Body of pancreas (tissue), 4 donors: ENCODE data around the gene WT1. TPM values are rescaled to one million over a fixed set of nuclear protein-coding genes. Genes with fewer than 3 reads are reported as not detected.

ENCODE experiments used
- ATAC-seq: fragments of 150-250 bp; one replicate; pipeline ENCODE4 v1.9.1; 2016
- DNase-seq, 4 donors: peaks; one replicate each; pipeline ENCODE4 v3.0.0-alpha.2; 2019
- H3K27ac ChIP-seq, 4 donors: fragments of 200-600 bp; sonication (generic); 1 replicate in 3 of 4; 2 replicates in 1 of 4; pipeline versions ENCODE4 v1.5.1 to v1.6.1; 2016 to 2019; ENCODE audit warnings: mild to moderate bottlenecking in 1 of 4, mixed read lengths in 1 of 4, moderate library complexity in 1 of 4
- H3K27me3 ChIP-seq, 2 donors: fragments of 200-600 bp; sonication (generic); one replicate each; pipeline ENCODE4 v1.6.0; 2016; ENCODE audit warnings: mild to moderate bottlenecking in 1 of 2
- H3K36me3 ChIP-seq, 2 donors: fragments of 200-600 bp; sonication (generic); replicated peaks in 1 of 2; 2 replicates each; pipeline ENCODE4 v1.5.1; 2016; ENCODE audit warnings: low read depth in 2 of 2; ENCODE audit not compliant: insufficient read depth in 1 of 2
- H3K4me1 ChIP-seq: fragments of 200-600 bp; sonication (generic); one replicate; pipeline ENCODE4 v1.6.0; 2016
- H3K4me3 ChIP-seq, 2 donors: fragments of 200-600 bp; sonication (generic); 1 replicate in 1 of 2; 2 replicates in 1 of 2; pipeline ENCODE4 v1.5.1; 2016 to 2019
- H3K9me3 ChIP-seq, 3 donors: fragments of 200-600 bp; sonication (generic); 1 replicate in 2 of 3; 2 replicates in 1 of 3; pipeline ENCODE4 v1.5.1; 2016
- CTCF ChIP-seq, 7 experiments: fragments of 450-650 bp in 4 of 7; fragments of 200-600 bp in 3 of 7; sonication (generic) in 3 of 7; IDR thresholded peaks; one replicate each; pipeline ENCODE4 v1.5.1; 2016 to 2019; ENCODE audit warnings: antibody characterized with exemption in 7 of 7
- POLR2A ChIP-seq, 3 donors: fragments of 450-650 bp; IDR thresholded peaks; one replicate each; pipeline ENCODE4 v1.6.1; 2016; ENCODE audit warnings: antibody characterized with exemption in 3 of 3, mild to moderate bottlenecking in 2 of 3
- WGBS, 2 donors: methylation state at CpG; one replicate each; pipeline ENCODE4 v1.1.5; 2017; 5-methylcytosine and 5-hydroxymethylcytosine counted together
- intact Hi-C: fragments of 100-400 bp; cut with DNase I; formaldehyde crosslinking; loops from one replicate; pipeline ENCODE4 v1.15.1; 2023
- total RNA-seq, 2 donors: library from RNA; depleted of rRNA; stranded (reverse); fragments of >200 nt; gene quantifications; one replicate each; pipeline ENCODE4 v1.1.0, GENCODE V29; 2016

Gene WT1
- total RNA-seq, 2 donors from 2014 or later, result 0.99 to 1.0 TPM

GRCh38 chr11:32392840-32393239 is 42.5 kb downstream of the WT1 start:
- no peak for ATAC-seq
- intact Hi-C loops, result no loop called here

GRCh38 chr11:32391956-32392553 is 43.3 kb downstream of the WT1 start:
- no peaks in the 10 kb centered on the region for H3K36me3 ChIP-seq
- ATAC-seq (no peak), DNase-seq (peak in 1 of 4 donors; percentile 10)
- H3K27me3 ChIP-seq, result no peaks in the 10 kb centered on the region
- intact Hi-C loops, result no loop called here
- 70 to 84% methylated on average over 8 of the region's 8 CpGs for WGBS, 2 donors
- H3K27ac ChIP-seq, result no peak overlapping the region
- TF ChIP-seq POLR2A (IDR thresholded peaks at IDR 0.05) (no peak), CTCF (IDR thresholded peaks at IDR 0.05) (no peak)
- no peaks in the 10 kb centered on the region for H3K9me3 ChIP-seq
- no peaks in the 10 kb centered on the region for H3K4me1 ChIP-seq
- H3K4me3 ChIP-seq, result no peak overlapping the region

More at GRCh38 chr11:32392840-32393239, 42.5 kb downstream of the WT1 start:
- Histone ChIP-seq H3K4me3 (no peak overlapping the region), H3K36me3 (no peaks in the 10 kb centered on the region), H3K27ac (no peak overlapping the region), H3K4me1 (no peaks in the 10 kb centered on the region), H3K27me3 (no peaks in the 10 kb centered on the region), H3K9me3 (no peaks in the 10 kb centered on the region)
- TF ChIP-seq POLR2A (IDR thresholded peaks at IDR 0.05) (no peak), CTCF (IDR thresholded peaks at IDR 0.05) (no peak)
- DNase-seq, result no peak
- WGBS, 2 donors, result 73 to 78% methylated on average over 2 of the region's 2 CpGs

GRCh38 chr11:32391479-32391878 is 43.9 kb downstream of the WT1 start:
- Histone ChIP-seq H3K27me3 (no peaks in the 10 kb centered on the region), H3K27ac (no peak overlapping the region), H3K9me3 (no peaks in the 10 kb centered on the region), H3K4me1 (no peaks in the 10 kb centered on the region), H3K4me3 (no peak overlapping the region), H3K36me3 (no peaks in the 10 kb centered on the region)
- 45 to 48% methylated on average over 3 of the region's 3 CpGs for WGBS, 2 donors
- no peak for TF ChIP-seq POLR2A (IDR thresholded peaks at IDR 0.05)
- no peak for TF ChIP-seq CTCF (IDR thresholded peaks at IDR 0.05)
- DNase-seq (no peak), ATAC-seq (no peak)
- intact Hi-C loops, result no loop called here

GRCh38 chr11:32390712-32391111 is 44.6 kb downstream of the WT1 start:
- no peak overlapping the region for H3K27ac ChIP-seq
- H3K36me3 ChIP-seq, result no peaks in the 10 kb centered on the region
- ATAC-seq (no peak), DNase-seq (no peak)
- intact Hi-C loops, result no loop called here
- H3K4me3 ChIP-seq, result no peak overlapping the region
- no peaks in the 10 kb centered on the region for H3K4me1 ChIP-seq
- no peaks in the 10 kb centered on the region for H3K9me3 ChIP-seq
- no peak for TF ChIP-seq CTCF (IDR thresholded peaks at IDR 0.05)
- TF ChIP-seq POLR2A (IDR thresholded peaks at IDR 0.05), result no peak
- H3K27me3 ChIP-seq, result no peaks in the 10 kb centered on the region
- 71 to 95% methylated on average over 1 of the region's 1 CpG for WGBS, 2 donors
